Measurements from ENCODE around the gene LARP1.

- TF ChIP-seq POLR2A (IDR thresholded peaks at IDR 0.05; ENCODE audit: low read length) (no peak), TP53 (CRISPR knock-in tag; IDR thresholded peaks at IDR 0.05) (no peak), USF2 (IDR thresholded peaks at IDR 0.05) (no peak)
These were observed 107.6 kb downstream of the LARP1 start for GRCh38 chr5:154862766-154863165.

Data from A549 (cell line).